Mesenchymal stem cell (in vitro differentiated cells and primary cell): ENCODE data around the gene DNER.

ENCODE experiments used
- DNase-seq: peaks from one replicate; pipeline ENCODE4 v3.0.0-alpha.2; 2013
- H2AFZ ChIP-seq: one replicate; pipeline ENCODE4 v1.6.1; 2013; ENCODE audit warnings: low read depth, mild to moderate bottlenecking, control low read depth, inconsistent platforms, low read length, moderate library complexity
- H2AK5ac ChIP-seq: 2 replicates; pipeline ENCODE4 v1.6.1; 2013; ENCODE audit warnings: low read length, moderate library complexity, mild to moderate bottlenecking, inconsistent platforms; ENCODE audit not compliant: severe bottlenecking
- H2BK120ac ChIP-seq: one replicate; pipeline ENCODE4 v1.6.1; 2013; ENCODE audit warnings: low read depth, mild to moderate bottlenecking, inconsistent platforms, low read length, moderate library complexity
- H2BK12ac ChIP-seq, 2 experiments: one replicate each; pipeline ENCODE4 v1.6.1; 2013; ENCODE audit warnings: inconsistent platforms in 2 of 2, low read length in 2 of 2, mild to moderate bottlenecking in 2 of 2, moderate library complexity in 2 of 2, control low read depth in 1 of 2
- H2BK15ac ChIP-seq: one replicate; pipeline ENCODE4 v1.6.1; 2013; ENCODE audit warnings: mild to moderate bottlenecking, low read depth, inconsistent platforms; ENCODE audit not compliant: poor library complexity, severe bottlenecking
- H2BK5ac ChIP-seq: 2 replicates; pipeline ENCODE4 v1.6.1; 2013; ENCODE audit warnings: low read depth, mild to moderate bottlenecking, low read length, control low read depth, inconsistent platforms; ENCODE audit not compliant: poor library complexity, severe bottlenecking
- H3K14ac ChIP-seq, 2 experiments: one replicate each; pipeline ENCODE4 v1.6.1; 2013; ENCODE audit warnings: inconsistent platforms in 2 of 2, low read length in 2 of 2, control low read depth in 1 of 2, mild to moderate bottlenecking in 1 of 2, moderate library complexity in 1 of 2
- H3K18ac ChIP-seq, 2 experiments: one replicate each; pipeline ENCODE4 v1.6.1; 2013; ENCODE audit warnings: inconsistent platforms in 2 of 2, low read length in 2 of 2, control low read depth in 1 of 2, low read depth in 1 of 2, mild to moderate bottlenecking in 1 of 2
- H3K23ac ChIP-seq, 2 experiments: one replicate each; pipeline ENCODE4 v1.6.1; 2013; ENCODE audit warnings: inconsistent platforms in 2 of 2, low read length in 2 of 2, mild to moderate bottlenecking in 2 of 2, moderate library complexity in 2 of 2, control low read depth in 1 of 2
- H3K27ac ChIP-seq: 2 replicates; pipeline ENCODE4 v1.5.1; 2013; ENCODE audit warnings: mild to moderate bottlenecking, moderate library complexity, low read length, control low read depth, inconsistent platforms; ENCODE audit not compliant: poor library complexity, severe bottlenecking
- H3K27me3 ChIP-seq, 2 experiments: 2 replicates each; pipeline versions ENCODE4 v1.6.1 to v1.7.0; 2013; ENCODE audit warnings: low read length in 2 of 2, mild to moderate bottlenecking in 2 of 2, moderate library complexity in 2 of 2, control low read depth in 1 of 2, inconsistent platforms in 1 of 2; ENCODE audit not compliant: control insufficient read depth in 1 of 2, insufficient read depth in 1 of 2
- H3K36me3 ChIP-seq, 2 experiments: 2 replicates each; pipeline versions ENCODE4 v1.6.1 to v1.7.0; 2013; ENCODE audit warnings: low read length in 2 of 2, control low read depth in 1 of 2, inconsistent platforms in 1 of 2, low read depth in 1 of 2, mild to moderate bottlenecking in 1 of 2; ENCODE audit not compliant: insufficient read depth in 2 of 2, control insufficient read depth in 1 of 2
- H3K4ac ChIP-seq, 2 experiments: one replicate each; pipeline ENCODE4 v1.6.1; 2013; ENCODE audit warnings: inconsistent platforms in 2 of 2, low read length in 2 of 2, mild to moderate bottlenecking in 2 of 2, moderate library complexity in 2 of 2, control low read depth in 1 of 2, low read depth in 1 of 2
- H3K4me1 ChIP-seq: 2 replicates; pipeline ENCODE4 v1.6.1; 2013; ENCODE audit warnings: low read depth, low read length, control low read depth; ENCODE audit not compliant: control insufficient read depth, insufficient read depth
- H3K4me2 ChIP-seq: 2 replicates; pipeline ENCODE4 v1.6.1; 2013; ENCODE audit warnings: low read length, mild to moderate bottlenecking, inconsistent platforms; ENCODE audit not compliant: poor library complexity, severe bottlenecking
- H3K4me3 ChIP-seq, 2 experiments: 2 replicates each; pipeline versions ENCODE4 v1.5.1 to v1.7.0; 2013; ENCODE audit warnings: low read length in 2 of 2, mild to moderate bottlenecking in 2 of 2, control low read depth in 1 of 2, low read depth in 1 of 2; ENCODE audit not compliant: insufficient read depth in 1 of 2
- H3K79me1 ChIP-seq: replicated peaks from 2 replicates; pipeline ENCODE4 v1.6.1; 2013; ENCODE audit warnings: mild to moderate bottlenecking, control low read depth, low read length, inconsistent platforms; ENCODE audit not compliant: poor library complexity, severe bottlenecking
- H3K9ac ChIP-seq: 2 replicates; pipeline ENCODE4 v1.7.0; 2013; ENCODE audit warnings: mild to moderate bottlenecking, low read length, moderate library complexity
- H3K9me3 ChIP-seq: 2 replicates; pipeline ENCODE4 v1.7.0; 2013; ENCODE audit warnings: mild to moderate bottlenecking, low read length; ENCODE audit not compliant: control insufficient read depth
- H4K8ac ChIP-seq: one replicate; pipeline ENCODE4 v1.6.1; 2013; ENCODE audit warnings: inconsistent platforms, mild to moderate bottlenecking, low read length, moderate library complexity
- H4K91ac ChIP-seq: one replicate; pipeline ENCODE4 v1.6.1; 2013; ENCODE audit warnings: mild to moderate bottlenecking, low read length, inconsistent platforms
- WGBS: methylation state at CpG from one replicate; pipeline ENCODE4 v1.1.7; 2013; ENCODE audit warnings: mixed read lengths; 5-methylcytosine and 5-hydroxymethylcytosine counted together

The DNER gene

DNA sequence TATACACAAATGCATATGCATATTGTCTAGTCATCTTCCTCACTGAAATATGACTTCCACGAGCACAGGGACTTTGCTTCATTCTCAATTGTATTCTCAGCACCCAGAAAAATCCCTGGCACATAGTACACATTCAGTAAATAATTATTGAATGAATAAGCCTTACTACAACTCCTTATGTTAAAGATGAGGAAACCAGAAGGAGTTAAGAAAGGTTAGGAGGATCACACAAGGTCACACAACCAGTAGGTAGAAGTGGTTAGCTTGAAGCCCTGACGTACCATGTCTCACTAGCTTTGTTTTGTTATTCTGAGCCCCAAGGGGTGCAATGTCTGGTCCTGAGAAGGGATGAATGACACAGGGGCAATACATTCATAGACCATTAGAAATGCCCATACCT, 222.3 kb downstream of the DNER start:
- Histone ChIP-seq H3K79me1 (no peaks in the 10 kb centered on the region), H3K27me3 (no peaks in the 10 kb centered on the region), H3K4me1 (no peaks in the 10 kb centered on the region), H3K9ac (no peak overlapping the region), H2BK5ac (no peak overlapping the region), H2AFZ (no peak overlapping the region), H3K4ac (no peak overlapping the region), H4K91ac (no peak overlapping the region), H4K8ac (no peak overlapping the region), H2BK120ac (no peak overlapping the region), H2BK12ac (no peak overlapping the region), H3K27ac (no peak overlapping the region), H3K36me3 (no peaks in the 10 kb centered on the region), H3K4me3 (no peak overlapping the region), H3K14ac (no peak overlapping the region), H2BK15ac (no peak overlapping the region), H2AK5ac (no peak overlapping the region), H3K18ac (no peak overlapping the region), H3K9me3 (no peaks in the 10 kb centered on the region), H3K4me2 (no peak overlapping the region), H3K23ac (no peak overlapping the region)
- 56% methylated on average over 2 of the region's 2 CpGs for WGBS
- no peak for DNase-seq

DNA sequence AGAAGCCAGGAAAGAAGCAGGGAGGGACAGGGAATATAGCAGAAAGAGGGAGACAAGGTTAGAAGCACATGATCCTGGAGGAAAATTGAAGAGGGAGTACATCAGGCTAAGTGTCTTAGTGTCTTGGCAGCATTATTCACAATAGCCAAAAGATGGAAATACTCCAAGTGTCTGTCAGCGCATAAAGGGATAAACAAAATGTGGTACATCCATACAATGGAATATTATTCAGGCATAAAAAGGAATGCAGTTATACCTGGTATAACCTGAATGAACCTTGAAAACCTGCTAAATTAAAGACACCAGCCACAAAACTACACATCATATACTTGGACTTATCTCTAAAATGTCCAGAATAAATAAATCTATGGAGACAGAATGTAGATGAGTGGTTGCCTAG, 224.2 kb downstream of the DNER start:
- H2BK12ac ChIP-seq: no peak overlapping the region
- no peaks in the 10 kb centered on the region for H3K9me3 ChIP-seq
- H3K9ac ChIP-seq: no peak overlapping the region
- no peak overlapping the region for H3K4me3 ChIP-seq
- no peaks in the 10 kb centered on the region for H3K36me3 ChIP-seq
- no peak overlapping the region for H2AK5ac ChIP-seq
- H3K27ac ChIP-seq: no peak overlapping the region
- H3K27me3 ChIP-seq: no peaks in the 10 kb centered on the region
- no peak overlapping the region for H2BK15ac ChIP-seq
- no CpG with 5 or more reads among the region's 1 CpG for WGBS
- no peak overlapping the region for H3K4ac ChIP-seq
- H4K91ac ChIP-seq: no peak overlapping the region
- H2BK120ac ChIP-seq: no peak overlapping the region
- H2AFZ ChIP-seq: no peak overlapping the region
- H3K4me2 ChIP-seq: no peak overlapping the region
- no peaks in the 10 kb centered on the region for H3K4me1 ChIP-seq
- no peak overlapping the region for H3K14ac ChIP-seq
- H4K8ac ChIP-seq: no peak overlapping the region
- H2BK5ac ChIP-seq: no peak overlapping the region
- no peak overlapping the region for H3K18ac ChIP-seq
- H3K23ac ChIP-seq: no peak overlapping the region
- H3K79me1 ChIP-seq: no peaks in the 10 kb centered on the region
- DNase-seq: no peak

DNA sequence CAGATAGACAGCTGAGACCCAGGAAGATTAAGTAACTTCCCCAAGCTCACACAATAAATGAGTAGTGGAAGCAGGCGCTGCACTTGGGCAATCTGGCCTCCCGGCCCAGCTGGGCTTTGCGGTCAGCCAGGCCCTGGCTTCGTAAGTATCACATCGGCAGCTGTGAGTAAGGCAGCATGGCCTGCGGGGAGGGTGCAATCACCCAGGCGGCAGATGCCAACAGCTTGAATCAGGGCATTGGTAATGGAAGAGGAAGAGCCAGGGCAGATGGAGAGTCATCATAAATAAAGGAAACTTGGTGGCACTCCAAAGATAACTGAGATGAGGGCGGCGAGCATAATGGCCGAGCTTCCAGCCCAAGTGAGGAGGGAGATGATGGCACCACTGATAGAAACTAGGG, 225.3 kb downstream of the DNER start:
- no peak overlapping the region for H4K8ac ChIP-seq
- no peak overlapping the region for H2AK5ac ChIP-seq
- no peak overlapping the region for H4K91ac ChIP-seq
- H3K4me3 ChIP-seq: no peak overlapping the region
- H3K4me2 ChIP-seq: no peak overlapping the region
- no peak overlapping the region for H2BK15ac ChIP-seq
- no peak overlapping the region for H3K27ac ChIP-seq
- H2AFZ ChIP-seq: no peak overlapping the region
- no peak overlapping the region for H2BK12ac ChIP-seq
- H3K23ac ChIP-seq: no peak overlapping the region
- no peak overlapping the region for H3K14ac ChIP-seq
- no peaks in the 10 kb centered on the region for H3K4me1 ChIP-seq
- no peak for DNase-seq
- H2BK5ac ChIP-seq: no peak overlapping the region
- H3K9ac ChIP-seq: no peak overlapping the region
- H3K27me3 ChIP-seq: no peaks in the 10 kb centered on the region
- WGBS: 88% methylated on average over 10 of the region's 10 CpGs
- H2BK120ac ChIP-seq: no peak overlapping the region
- no peaks in the 10 kb centered on the region for H3K9me3 ChIP-seq
- no peaks in the 10 kb centered on the region for H3K79me1 ChIP-seq
- H3K4ac ChIP-seq: no peak overlapping the region
- no peaks in the 10 kb centered on the region for H3K36me3 ChIP-seq
- no peak overlapping the region for H3K18ac ChIP-seq

DNA sequence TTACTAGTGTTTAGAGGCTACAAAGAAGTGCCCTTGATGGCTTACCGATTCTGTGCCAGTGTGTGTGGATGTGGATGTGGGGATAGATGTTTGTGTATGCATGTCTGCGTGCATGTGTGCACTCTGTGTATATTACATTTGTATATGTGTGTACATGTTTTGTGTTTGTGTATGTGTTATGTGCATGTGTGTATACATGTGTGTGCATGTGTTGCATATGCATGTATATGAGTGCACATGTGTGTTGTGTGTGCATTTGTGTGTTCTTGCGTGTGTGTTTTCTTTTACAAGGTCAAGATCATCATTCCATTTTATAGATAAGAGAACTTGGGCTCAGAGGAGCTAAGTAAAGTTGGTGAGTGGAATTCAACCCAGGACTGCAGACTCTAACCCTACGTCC, 226.1 kb downstream of the DNER start:
- Histone ChIP-seq H4K91ac (no peak overlapping the region), H2BK12ac (no peak overlapping the region), H3K79me1 (no peaks in the 10 kb centered on the region), H3K14ac (no peak overlapping the region), H3K9ac (no peak overlapping the region), H2BK5ac (no peak overlapping the region), H4K8ac (no peak overlapping the region), H3K4me1 (no peaks in the 10 kb centered on the region), H2BK120ac (no peak overlapping the region), H2AK5ac (no peak overlapping the region), H3K18ac (no peak overlapping the region), H3K4ac (no peak overlapping the region), H3K27me3 (no peaks in the 10 kb centered on the region), H3K23ac (no peak overlapping the region), H3K4me3 (no peak overlapping the region), H2AFZ (no peak overlapping the region), H3K36me3 (no peaks in the 10 kb centered on the region), H3K27ac (no peak overlapping the region), H3K4me2 (no peak overlapping the region), H2BK15ac (no peak overlapping the region), H3K9me3 (no peaks in the 10 kb centered on the region)
- WGBS: 81% methylated on average over 3 of the region's 4 CpGs
- no peak for DNase-seq
